Amygdala (tissue), 56 donors: ENCODE results near the gene TTC38.

Experiments
- DNase-seq, 56 donors: peaks; one replicate each; lab custom pipeline; 2025; lab: John Stamatoyannopoulos, UW

TTC38 gene

GRCh38 chr22:46322711-46323110 lies 54.9 kb downstream of the TTC38 start:
- no peak for DNase-seq

DNA sequence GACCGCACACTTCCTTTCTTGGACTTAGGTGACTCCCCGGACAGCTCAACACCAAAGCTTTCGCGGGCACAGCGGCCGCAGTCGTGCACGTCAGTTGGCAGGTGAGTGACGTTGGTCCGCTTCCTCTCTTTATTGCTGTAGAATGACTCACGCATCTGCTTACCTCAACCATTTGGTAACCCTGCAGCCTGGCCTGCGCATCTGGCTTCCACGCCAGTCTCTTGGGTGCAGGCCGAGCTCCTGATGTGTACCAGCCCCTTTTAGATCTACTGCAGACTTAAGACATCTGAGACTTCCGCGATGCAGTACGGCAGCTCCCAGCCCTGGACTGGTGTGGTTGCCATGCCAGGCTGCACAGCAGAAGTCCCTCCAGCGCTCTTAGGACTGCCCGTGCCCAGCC lies 55.4 kb downstream of the TTC38 start:
- no peak for DNase-seq

DNA sequence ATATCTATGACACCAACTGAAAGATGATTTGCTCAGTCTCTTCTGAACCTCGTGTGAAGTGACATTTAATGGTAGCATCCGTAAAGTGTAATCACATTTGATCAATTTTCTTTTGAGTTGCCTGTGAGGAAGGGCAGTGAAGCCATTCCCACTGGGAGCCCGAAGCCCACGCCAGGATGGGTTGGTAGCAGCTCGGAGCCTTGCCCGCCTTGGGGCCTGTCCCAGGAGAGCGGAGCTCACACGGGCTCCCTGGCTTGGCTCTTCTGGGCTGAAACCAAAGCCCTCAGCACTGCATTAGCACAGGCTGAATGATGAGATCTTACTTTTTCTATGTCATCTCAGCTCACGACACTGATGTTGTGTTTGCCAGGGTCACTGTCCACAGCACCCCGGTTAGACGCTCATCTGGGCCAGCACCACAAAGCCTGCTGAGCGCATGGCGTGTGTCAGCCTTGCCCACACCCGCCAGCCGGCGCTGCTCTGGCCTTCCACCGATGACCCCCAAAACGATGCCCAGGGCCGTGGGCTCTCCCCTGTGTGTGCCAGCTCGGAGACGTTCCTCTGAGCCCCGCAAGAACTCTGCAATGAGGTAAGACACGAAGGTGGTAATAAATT lies 58.4 kb downstream of the TTC38 start:
- DNase-seq: no peak

DNA sequence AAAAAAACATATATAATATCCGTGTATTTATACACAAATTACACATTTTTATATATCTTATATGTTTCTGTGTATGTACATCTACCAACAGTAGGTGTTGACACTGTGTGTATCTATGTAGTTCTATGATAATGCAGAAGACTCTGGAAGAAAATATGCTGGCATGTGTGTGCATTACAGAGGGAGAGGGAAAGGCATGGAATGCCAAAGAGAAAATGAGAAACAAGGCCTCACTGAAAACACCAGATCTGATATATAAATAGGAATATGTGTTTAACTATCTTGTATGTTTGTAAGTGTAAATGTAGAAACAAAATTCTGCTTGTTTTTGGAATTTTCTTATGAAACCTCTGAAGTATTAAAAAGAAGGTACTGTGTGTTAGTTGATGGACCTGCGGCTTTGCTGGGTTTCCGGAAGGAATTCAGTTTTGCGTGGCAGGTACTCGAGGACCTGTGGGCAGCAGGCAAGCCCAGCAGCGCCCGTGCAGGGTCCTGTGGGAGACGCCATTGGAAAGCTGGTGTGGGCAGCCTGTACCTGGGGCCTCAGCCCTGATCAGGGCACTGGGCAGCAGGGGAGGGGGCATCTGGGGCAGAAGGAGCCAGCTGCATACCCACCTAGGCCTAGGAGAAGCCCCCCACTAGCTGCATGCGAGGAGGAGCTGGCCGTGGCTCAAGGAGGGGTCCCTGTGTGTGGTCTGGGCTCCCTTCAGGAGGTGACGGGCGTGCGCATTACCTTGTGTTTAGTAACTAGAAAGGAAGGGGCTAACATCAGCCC lies 60.1 kb downstream of the TTC38 start:
- DNase-seq: no peak

GRCh38 chr22:46328797-46329196 lies 61.0 kb downstream of the TTC38 start:
- no peak for DNase-seq

DNA sequence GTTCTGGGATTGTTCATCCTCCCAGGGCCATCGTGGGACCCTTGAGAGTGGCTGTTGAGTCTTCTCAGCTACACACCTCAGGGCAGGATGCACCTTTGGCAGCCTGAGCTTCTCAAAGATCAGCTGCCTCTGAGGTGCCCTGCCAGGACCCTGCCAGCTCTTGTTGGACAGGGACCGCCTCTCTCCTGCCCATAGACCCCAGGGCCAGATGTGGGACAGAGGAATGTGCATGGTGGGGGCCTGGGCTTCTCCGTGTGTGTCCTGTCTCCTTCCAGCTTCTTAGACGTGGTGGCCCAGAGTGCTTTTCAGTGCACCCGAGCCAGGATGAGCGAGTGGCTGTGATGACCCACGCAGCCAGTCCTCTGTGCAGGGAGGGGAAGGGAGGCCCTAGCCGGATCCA lies 61.8 kb downstream of the TTC38 start:
- no peak for DNase-seq

DNA sequence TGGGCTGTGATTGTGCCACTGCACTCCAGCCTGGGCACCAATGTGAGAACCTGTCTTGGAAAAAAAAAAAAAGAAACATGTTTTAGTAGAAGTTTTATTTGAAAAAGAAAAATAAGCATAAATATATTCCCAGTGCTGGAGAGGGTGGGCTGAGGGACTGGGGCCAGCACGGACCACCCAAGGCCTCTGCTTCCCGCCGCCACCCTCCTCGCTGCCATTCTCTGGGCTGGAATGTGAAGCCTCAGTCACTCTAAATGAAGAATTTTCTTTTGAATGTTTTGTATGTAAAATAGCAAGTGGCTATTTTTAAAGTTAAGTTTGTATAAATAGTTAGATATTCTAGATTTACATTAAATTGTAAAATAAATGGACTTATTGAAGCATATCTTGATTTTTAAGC lies 62.6 kb downstream of the TTC38 start:
- DNase-seq: no peak

GRCh38 chr22:46331496-46331895 lies 63.7 kb downstream of the TTC38 start:
- DNase-seq: no peak

GRCh38 chr22:46335201-46336118 lies 67.7 kb downstream of the TTC38 start, which contains the start of gene TRMU:
TRMU (plus strand) TSS chr22:46335714; CDS start chr22:46335765, 51 bp downstream.
- peak in 52 of 56 donors; percentile 23 to 87 (median 65) for DNase-seq

DNA sequence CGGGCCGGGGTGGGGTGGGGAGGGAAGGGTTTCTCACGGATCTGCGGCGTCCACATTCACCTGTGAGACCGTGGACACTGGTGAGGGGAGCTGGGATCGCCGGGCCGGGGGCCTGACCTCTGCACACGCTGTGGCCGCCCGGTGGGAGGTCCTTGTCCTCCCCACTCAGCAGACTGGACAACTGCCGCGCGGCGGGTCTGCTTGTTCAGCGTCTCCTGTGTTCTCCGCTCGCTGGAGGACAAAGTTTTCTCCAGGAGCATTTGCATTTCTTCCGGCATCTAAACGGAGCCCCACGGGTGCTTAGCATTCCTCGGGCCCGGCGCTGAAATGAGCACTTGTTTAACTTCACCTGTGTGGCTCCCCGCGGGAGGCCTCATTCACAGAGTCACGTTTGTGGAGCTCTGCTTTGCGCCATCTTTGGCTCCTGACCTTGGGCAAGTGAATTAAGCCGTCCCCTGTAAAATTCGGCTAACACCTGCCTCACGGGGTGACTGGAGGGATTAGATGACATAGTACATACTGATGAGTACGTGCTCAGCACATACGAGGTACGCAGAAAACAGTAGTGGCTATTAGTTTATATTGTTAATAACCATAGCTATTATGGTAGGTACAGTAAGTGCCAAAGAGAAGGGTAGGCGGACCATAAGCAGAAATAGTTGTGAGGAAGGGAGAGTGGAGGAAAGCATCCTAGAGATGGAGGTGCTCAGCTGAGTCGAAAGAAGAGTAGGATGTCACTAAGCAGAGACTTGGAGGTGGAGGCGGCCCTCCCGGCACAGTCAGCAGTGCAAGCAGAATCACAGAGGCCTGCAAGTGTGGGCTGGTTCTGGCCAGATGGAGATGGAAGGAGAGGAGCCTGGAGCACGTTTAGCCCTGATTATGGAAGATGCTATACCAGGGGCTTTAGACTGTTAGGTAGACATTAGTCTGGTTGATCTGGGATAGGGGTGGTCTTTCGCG lies 68.6 kb downstream of the TTC38 start:
- peak in 11 of 56 donors; percentile 12 to 64 (median 28) for DNase-seq

- DNase-seq: no peak
Measured at GRCh38 chr22:46337870-46338269, 70.1 kb downstream of the TTC38 start.

DNA sequence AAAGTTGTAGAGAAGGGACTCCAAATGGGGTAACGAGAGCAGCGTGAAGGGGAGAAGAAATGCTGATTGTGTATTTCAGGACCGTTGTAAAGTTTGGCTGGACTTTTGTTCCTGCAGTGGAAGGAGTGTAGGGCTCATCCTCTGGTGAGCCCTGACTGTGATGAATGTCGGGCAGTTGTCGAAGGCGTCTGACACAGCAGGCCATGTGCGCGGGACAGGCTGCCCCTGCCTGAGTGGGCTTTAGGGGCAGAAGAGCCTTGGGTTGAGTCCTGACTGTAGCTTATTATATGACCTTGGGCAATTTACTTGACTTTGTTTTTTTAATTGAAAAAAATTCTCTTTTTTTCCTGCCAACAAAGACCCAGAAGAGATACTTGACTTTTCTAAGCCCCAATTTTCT lies 70.8 kb downstream of the TTC38 start:
- DNase-seq: no peak

DNA sequence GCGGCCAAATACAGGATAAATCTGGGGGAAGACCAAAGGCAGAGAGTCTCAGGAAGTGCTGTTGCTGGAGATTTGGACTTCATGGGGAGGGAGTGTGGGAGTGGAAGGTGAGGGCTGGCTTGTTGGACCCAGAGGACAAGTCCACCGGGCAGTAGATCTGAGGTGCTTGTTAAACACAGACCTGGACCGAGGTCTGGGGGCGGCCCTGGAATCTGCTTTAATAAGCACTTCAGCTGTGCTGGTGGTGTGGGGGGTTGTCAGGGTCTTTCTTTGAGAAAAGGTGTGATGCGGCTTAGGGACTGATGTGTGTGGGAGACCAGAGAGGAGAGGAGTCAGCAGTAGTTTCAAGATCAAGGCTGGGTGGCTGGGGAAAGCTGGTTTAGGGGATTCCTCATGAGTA lies 72.1 kb downstream of the TTC38 start:
- DNase-seq: no peak

DNA sequence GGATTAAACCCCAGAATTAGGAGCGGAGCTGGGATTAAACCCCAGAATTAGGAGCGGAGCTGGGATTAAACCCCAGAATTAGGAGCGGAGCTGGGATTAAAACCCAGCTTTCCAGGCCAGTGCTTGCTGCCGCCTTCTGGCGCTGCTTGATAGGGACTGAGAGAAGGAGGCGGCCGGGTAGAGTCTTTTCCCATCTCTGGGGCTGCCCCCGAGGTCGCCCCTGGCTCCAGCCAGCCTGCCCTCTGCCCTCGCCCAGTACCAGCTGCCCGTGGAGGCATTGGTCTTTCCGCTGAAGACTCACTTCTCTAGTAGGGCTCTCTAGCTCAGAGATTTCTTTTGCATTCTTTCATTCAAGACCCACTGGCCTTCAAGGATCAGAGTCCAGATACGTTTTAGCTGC lies 72.9 kb downstream of the TTC38 start:
- DNase-seq: no peak
